Measurements from ENCODE around the gene APOBR.
A peak's percentile ranks its signal among the peaks of the same experiment; 100 is the strongest.
"Not testable (repeated sequence)": the region's sequence is repeated elsewhere in the genome, so short reads cannot be mapped to it uniquely, and the experiment has no call there.

APOBR gene

DNA sequence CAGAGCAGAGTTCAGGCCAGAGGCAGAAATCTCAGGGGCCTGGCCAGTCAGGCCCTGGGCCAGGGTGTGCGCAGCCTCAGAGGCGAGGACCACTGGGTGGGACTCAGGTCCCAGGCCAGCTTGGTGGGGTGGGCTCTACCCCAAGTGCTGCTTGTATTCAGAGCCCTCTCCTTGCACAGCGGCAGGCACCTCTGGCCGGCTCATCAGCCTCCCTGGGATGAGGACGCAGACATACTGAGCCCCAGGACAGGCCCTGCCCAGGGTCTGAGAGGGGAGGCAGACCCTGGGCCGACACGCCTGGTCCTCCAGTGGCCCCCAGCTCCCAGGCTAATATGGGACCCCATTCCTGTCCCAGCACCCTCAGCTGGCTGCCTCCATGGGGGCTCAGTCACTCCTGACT, 19.8 kb downstream of the APOBR start:
- no peaks in the 10 kb centered on the region for H4K20me1 ChIP-seq
- no peaks in the 10 kb centered on the region for H3K36me3 ChIP-seq
- H3K9ac ChIP-seq = no peak overlapping the region
- no peaks in the 10 kb centered on the region for H3K27me3 ChIP-seq
- TF ChIP-seq Cebpa-rat (IDR thresholded peaks at IDR 0.05) = no peak
- H3K27ac ChIP-seq = peak overlapping the region in 3 of 11 experiments; percentile 10 to 28 (median 27); a peak in 3 of 22 replicates
- H3K9me3 ChIP-seq (replicated peaks in 1 of 11) = no peaks in the 10 kb centered on the region
- H3K4me1 ChIP-seq = peaks cover 0 to 18% (median 0%) of the 10 kb centered on the region in 10 experiments; a peak in 3 of 20 replicates
- no peak overlapping the region for H3K4me2 ChIP-seq
- H3K4me3 ChIP-seq = no peak overlapping the region

DNA sequence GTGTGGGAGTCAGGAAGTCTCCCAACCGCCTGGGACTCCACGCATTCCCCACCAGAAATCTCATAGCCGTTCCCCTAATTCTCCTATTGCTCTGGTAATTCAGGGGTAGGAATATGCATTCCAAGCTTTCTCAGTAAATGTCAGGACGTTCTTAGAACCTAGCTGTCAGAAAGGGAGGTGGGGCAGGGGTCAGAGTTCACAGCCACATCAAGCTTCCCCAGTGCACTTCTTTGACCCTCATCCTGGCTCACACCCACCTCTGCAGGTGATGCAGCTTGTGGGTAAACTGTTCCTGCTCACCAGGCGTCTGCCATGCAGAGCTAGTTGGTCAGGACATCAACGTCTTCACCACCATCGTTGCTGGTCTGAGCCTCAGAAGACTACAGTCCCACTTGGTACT, 26.2 kb downstream of the APOBR start:
- Histone ChIP-seq H3K4me1 (peaks cover 0 to 13% (median 0%) of the 10 kb centered on the region in 10 experiments; a peak in 4 of 20 replicates), H3K4me2 (no peak overlapping the region)

DNA sequence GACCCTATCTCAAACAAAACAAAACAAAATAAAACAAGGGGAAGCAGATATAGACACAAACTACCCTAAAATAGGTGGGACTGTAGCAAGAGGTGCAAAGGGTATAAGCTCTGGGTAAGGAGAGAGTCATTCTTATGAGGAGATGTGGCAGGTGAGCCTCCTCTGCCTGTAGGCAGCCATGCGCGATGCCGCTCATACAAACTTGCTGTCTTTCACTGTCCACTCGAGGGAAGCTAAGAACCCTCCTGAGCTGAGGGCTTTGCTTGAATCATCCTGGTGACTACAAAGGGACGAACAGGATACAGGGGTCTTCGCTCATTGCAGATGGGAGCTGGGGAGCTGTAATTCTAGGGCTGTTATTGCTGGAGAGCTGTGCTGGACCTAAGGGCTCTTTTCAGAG, 27.0 kb downstream of the APOBR start:
- no peak for TF ChIP-seq Cebpa-rat (IDR thresholded peaks at IDR 0.05)
- Histone ChIP-seq H3K27ac (no peak overlapping the region), H3K36me3 (no peaks in the 10 kb centered on the region)

More for the DNA sequence above, 26.2 kb downstream of the APOBR start:
- Histone ChIP-seq H3K36me3 (no peaks in the 10 kb centered on the region), H3K27ac (no peak overlapping the region), H4K20me1 (no peaks in the 10 kb centered on the region), H3K4me3 (no peak overlapping the region), H3K9me3 (replicated peaks in 1 of 11) (no peaks in the 10 kb centered on the region), H3K27me3 (no peaks in the 10 kb centered on the region), H3K9ac (no peak overlapping the region)
- no peak for TF ChIP-seq Cebpa-rat (IDR thresholded peaks at IDR 0.05)

DNA sequence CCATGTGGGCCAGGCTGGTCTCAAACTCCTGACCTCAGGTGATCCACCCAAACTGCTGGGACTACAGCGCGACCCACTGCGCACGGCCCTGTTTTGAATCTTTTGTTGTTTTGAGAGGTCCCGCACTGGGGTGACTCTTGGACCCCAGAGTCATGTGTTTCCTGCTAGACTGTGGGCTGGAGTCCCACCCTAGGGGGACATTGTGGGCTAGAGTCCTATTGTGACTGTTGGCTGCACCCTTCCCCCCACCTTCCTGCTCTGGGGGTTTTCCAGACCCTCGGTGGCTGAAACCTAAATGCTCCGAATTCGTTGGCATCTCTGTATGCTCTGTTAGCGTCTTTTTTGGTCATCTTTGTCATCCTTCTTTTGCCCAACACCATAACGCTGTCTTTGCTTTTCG, 28.3 kb downstream of the APOBR start:
- Histone ChIP-seq H3K36me3 (no peaks in the 10 kb centered on the region), H3K27me3 (no peaks in the 10 kb centered on the region), H3K9me3 (replicated peaks in 1 of 11) (no peaks in the 10 kb centered on the region), H3K4me2 (no peak overlapping the region), H4K20me1 (no peaks in the 10 kb centered on the region), H3K4me3 (no peak overlapping the region), H3K9ac (no peak overlapping the region), H3K4me1 (peaks cover 0 to 13% (median 0%) of the 10 kb centered on the region in 10 experiments; a peak in 4 of 20 replicates), H3K27ac (no peak overlapping the region)
- TF ChIP-seq Cebpa-rat (IDR thresholded peaks at IDR 0.05) = no peak

More for the DNA sequence above, 27.0 kb downstream of the APOBR start:
- no peaks in the 10 kb centered on the region for H3K9me3 ChIP-seq (replicated peaks in 1 of 11)
- H3K9ac ChIP-seq = no peak overlapping the region
- peaks cover 0 to 13% (median 0%) of the 10 kb centered on the region in 10 experiments; a peak in 4 of 20 replicates for H3K4me1 ChIP-seq
- no peaks in the 10 kb centered on the region for H3K27me3 ChIP-seq
- no peak overlapping the region for H3K4me2 ChIP-seq
- H3K4me3 ChIP-seq = no peak overlapping the region
- H4K20me1 ChIP-seq = no peaks in the 10 kb centered on the region

DNA sequence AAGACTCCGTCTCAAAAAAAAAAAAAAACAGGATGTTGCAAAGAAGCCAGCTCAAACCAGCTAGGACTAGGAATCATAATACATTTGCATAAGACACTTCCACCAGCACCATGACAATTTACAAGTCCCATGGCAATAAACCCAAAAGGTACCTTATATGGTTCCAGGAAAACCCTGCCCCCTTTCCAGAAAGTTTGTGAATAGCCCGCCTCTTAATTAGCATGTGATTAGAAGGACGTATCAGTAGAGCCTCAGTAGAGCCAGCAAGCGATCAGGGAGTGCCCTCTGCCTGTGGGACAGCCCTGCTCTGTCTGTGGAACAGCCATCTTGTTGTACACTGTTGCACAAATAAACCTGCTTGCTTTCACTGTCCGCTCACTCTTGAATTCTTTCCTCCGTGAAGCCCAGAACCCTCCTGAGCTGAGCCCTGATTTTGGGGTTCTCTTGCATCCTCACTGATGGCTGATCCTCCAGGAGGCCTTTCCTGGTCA, 30.3 kb downstream of the APOBR start:
- H3K27me3 ChIP-seq = no peaks in the 10 kb centered on the region
- no peaks in the 10 kb centered on the region for H3K36me3 ChIP-seq
- H3K4me1 ChIP-seq = peaks cover 0 to 13% (median 0%) of the 10 kb centered on the region in 10 experiments; a peak in 4 of 20 replicates
- H3K4me2 ChIP-seq = peak overlapping the region in 1 of 11 experiments; percentile 37; a peak in 1 of 22 replicates
- 0 out of 22 replicates have a peak overlapping the region, but pooled peaks of 1 of the 11 experiments have one; percentile 14 for H3K27ac ChIP-seq
- no peak overlapping the region for H3K4me3 ChIP-seq
- H4K20me1 ChIP-seq = no peaks in the 10 kb centered on the region
- no peak overlapping the region for H3K9ac ChIP-seq
- no peak for TF ChIP-seq Cebpa-rat (IDR thresholded peaks at IDR 0.05)
- H3K9me3 ChIP-seq (replicated peaks in 1 of 11) = no peaks in the 10 kb centered on the region

DNA sequence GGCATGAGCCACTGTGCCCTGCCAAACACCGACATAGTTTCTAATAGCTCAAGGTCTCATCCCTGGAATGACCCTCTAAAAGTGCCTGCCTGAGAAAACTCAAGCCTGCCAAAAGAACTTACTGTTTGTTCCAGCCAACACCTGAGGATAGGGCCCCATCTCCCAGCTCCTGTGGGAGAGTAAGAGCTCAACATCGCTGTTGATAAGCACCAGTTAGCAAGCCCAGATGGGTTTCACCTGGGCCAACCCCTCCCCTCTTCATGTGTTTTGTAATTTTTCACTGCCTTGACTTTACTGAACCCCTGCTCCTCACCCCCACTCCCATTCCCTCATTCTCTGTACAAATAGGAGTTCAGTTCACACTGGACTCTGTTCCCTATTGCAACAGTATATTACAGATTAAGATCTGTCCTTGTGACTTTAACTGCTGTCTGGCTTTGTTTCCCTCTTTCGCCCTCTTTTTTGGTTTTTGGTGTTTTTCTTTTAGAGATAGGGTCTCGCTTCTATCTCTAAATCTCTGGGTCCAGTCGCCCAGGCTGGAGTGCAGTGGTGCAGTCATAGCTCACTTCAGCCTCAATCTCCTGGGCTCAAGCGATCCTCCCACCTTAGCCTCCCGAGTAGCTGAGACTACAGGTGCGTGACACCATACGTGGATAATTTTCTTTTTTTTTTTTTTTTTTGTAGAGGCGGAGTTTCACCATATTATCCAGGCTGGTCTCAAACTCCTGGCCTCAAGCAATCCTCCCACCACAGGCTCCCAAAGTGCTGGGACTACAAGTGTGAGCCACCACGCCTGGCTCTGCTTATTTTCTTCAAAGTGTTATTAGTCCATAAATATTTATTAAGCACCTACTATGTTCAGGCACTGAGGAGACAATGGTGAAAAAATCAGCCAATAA, 32.0 kb downstream of the APOBR start:
- Histone ChIP-seq H3K27me3 (no peaks in the 10 kb centered on the region), H3K4me1 (peaks cover 0 to 11% (median 0%) of the 10 kb centered on the region in 10 experiments; a peak in 4 of 20 replicates), H3K4me3 (no peak overlapping the region), H3K9ac (no peak overlapping the region), H3K36me3 (no peaks in the 10 kb centered on the region), H4K20me1 (no peaks in the 10 kb centered on the region), H3K9me3 (replicated peaks in 1 of 11) (no peaks in the 10 kb centered on the region), H3K4me2 (no peak overlapping the region), H3K27ac (no peak overlapping the region)
- no peak for TF ChIP-seq Cebpa-rat (IDR thresholded peaks at IDR 0.05)

DNA sequence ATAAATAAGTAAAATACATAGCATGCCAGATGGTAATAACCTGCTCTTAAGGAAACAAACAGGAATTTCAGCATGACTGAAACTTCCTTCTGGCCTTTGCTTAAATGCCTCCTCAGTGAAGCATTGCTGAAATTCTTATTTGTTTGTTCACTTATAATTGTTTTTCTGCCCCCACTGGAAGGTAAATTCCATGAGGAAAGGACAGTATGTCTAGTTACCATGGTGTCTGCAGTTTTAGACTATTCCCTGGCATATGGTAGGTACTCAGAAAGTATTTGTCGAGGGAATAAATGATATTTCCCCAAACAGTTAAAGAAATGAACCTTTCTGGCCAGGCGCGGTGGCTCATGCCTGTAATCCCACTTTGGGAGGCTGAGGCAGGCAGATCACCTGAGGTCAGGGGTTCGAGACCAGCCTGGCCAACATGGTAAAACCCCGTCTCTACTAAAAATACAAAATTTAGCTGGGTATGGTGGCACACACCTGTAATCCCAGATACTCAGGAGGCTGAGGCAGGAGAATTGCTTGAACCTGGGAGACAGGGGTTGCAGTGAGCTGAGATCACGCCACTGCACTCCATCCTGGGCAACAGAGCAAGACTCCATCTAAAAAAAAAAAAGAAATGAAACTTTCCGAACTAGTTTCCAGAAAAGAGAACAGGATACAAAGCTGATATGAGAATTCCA, 32.8 kb downstream of the APOBR start:
- H3K27ac ChIP-seq; H3K36me3 ChIP-seq; H3K4me3 ChIP-seq; H3K27me3 ChIP-seq; H3K9me3 ChIP-seq (replicated peaks in 1 of 11); H3K9ac ChIP-seq; H4K20me1 ChIP-seq; H3K4me2 ChIP-seq: not testable (repeated sequence)
- peaks cover 0 to 19% (median 1%) of the 10 kb centered on the region in 10 experiments; a peak in 8 of 20 replicates for H3K4me1 ChIP-seq

DNA sequence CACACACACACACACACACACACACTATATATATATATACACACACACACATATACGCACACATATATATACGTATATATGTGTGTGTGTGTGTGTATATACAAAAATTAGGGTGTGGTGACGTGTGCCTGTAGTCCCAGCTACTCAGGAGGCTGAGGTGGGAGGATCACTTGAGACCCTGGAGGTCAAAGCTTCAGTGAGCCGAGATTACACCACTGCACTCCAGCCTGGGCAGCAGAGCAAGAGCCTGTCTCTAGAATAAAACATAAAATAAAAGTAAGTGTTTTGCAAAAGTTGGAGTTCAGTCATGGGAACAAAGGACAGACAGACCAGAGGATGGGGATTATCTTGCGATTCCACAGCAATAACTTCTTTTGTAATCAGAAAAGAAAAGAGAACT, 33.5 kb downstream of the APOBR start:
- Histone ChIP-seq H3K9ac (no peak overlapping the region), H3K9me3 (replicated peaks in 1 of 11) (no peaks in the 10 kb centered on the region), H3K27ac (no peak overlapping the region), H3K36me3 (no peaks in the 10 kb centered on the region), H3K27me3 (no peaks in the 10 kb centered on the region), H4K20me1 (no peaks in the 10 kb centered on the region), H3K4me3 (no peak overlapping the region), H3K4me2 (no peak overlapping the region), H3K4me1 (peaks cover 0 to 26% (median 3%) of the 10 kb centered on the region in 10 experiments; a peak in 8 of 20 replicates)
- no peak for TF ChIP-seq Cebpa-rat (IDR thresholded peaks at IDR 0.05)

DNA sequence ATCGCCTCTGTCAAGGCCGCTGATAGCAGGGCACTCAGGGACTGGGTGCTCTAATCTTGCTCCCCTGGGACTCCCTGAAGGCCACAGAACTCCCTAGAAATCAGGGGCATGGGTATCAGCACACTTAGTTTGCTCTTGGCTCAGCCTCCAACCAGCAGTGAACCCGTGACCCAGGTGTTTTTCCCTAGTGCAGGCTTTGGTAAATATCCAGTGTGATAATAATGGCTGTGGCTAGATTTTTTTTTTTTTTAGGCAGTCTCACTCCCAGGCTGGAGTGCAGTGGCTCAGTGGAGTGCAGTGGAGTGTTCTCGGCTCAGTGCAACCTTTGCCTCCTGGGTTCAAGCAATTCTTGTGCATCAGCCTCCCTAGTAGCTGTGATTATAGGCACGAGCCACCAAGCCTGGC, 34.0 kb downstream of the APOBR start:
- TF ChIP-seq Cebpa-rat (IDR thresholded peaks at IDR 0.05) = no peak
- no peaks in the 10 kb centered on the region for H3K36me3 ChIP-seq
- no peak overlapping the region for H3K27ac ChIP-seq
- no peak overlapping the region for H3K9ac ChIP-seq
- H3K9me3 ChIP-seq (replicated peaks in 1 of 11) = no peaks in the 10 kb centered on the region
- no peaks in the 10 kb centered on the region for H4K20me1 ChIP-seq
- no peaks in the 10 kb centered on the region for H3K27me3 ChIP-seq
- H3K4me3 ChIP-seq = no peak overlapping the region
- peaks cover 0 to 31% (median 4%) of the 10 kb centered on the region in 10 experiments; a peak in 9 of 20 replicates for H3K4me1 ChIP-seq
- H3K4me2 ChIP-seq = no peak overlapping the region

Data from BLaER1 treated with 17β-estradiol and CSF1 and Interleukin-3, amounts not matched to agents 10 nM and 100 nM (cell line).